HG02763 (cell line): Measurements from ENCODE around the gene MOB2.

ENCODE experiments used
- ATAC-seq: cut with Tn5 transposase; IDR thresholded peaks from one replicate; pipeline ENCODE4 v1.9.1; 2021; ENCODE audit warnings: mild to moderate bottlenecking, moderate library complexity; ENCODE audit not compliant: unreplicated experiment

MOB2 gene

DNA sequence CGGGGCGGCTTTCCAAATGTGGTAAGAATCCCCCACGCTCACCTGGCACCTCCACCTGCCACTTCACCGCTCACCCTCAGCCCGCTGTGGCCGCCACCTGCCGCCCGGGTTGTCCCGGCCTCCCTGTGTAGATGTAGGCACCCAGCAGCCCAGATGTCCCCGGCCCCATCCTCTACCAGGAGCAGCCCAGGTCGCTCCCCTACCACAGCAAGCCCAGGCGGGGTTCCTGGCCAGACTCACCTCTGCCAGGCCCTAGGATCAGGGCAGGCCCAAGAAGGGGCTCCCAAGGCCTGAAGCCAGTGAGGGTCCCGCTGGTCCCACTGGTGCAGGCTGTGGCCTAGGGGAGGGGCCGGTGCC, 27.4 kb downstream of the MOB2 start:
- ATAC-seq, result no peak

DNA sequence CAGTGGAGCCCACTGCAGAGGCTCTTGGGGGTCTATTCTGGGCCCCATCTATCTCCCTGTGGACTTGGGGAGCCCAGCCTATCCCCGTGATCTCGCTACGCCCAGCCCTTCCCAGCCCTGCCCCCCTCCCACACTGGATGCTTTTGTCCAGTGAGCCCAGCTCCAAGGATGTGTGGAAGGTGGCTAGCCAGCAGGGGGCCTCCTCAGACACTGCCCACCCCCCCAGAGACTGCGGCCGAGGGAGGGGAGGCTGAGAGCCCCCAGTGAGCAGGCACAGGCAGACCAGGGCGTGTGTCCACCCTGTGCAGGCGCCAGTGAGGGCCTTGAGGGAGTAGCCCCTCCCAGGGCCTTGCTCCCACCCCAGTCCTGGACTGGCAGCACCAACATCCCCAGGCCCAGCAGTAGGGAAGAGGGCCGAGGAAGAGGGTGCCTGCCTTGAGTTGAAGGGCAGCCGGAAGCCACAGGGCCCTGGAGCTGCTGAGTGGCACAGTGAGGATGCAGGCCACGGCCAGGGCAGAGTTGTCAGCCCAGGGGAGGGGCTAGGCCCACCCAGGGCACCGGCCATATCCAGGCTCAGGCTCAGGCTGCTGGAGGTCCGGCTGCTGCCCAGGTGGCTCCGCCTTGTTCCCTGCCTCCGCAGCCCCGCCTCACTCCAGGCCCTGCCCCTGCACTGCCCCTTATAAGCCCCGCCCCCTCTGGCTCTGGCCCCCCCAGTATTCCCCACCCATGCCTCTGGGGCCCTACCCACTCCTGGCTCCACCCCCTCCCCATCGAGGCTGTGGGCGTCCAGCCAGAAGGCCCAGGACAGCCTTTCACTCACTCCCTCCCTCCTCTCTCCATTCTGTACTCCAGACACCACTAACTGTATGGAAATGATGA, 28.0 kb downstream of the MOB2 start:
- no peak for ATAC-seq

DNA sequence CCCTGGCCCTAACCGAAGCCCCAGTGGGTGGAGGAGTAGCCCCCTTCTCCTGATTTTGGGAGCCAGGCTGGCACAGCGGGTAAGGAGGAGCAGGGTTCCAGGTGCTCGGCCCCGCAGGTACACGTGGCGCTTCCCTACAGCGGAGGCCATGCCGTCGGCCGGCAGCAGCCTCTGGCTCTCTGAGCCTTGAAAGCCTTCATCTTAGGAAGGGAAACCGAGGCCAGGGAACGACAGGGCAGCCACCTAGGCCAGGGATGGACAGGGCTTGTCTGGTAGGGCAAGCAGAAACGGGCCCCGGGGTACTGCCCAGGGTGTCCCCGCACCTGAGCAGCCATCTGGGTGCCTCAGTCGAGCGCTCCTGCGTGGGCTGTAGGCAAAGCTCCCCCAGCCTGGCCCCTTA, 28.7 kb downstream of the MOB2 start:
- no peak for ATAC-seq

DNA sequence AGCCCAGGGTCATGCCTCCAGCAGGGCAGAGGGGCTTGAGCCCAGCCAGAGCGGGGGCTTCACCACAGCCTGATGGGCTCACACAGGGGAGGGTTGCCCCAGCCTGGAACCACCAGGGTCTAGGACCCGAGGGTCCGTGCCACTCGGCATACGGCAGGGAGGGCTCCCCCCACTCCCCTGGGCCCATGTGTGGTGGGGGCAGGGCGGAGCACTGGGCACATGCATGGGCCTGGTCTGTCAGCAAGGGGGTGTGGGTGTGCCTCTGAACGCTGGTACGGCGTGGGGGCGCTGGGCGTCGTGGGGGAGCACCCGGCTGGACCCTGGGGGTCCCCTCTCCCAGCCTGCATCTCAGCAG, 29.3 kb downstream of the MOB2 start:
- ATAC-seq, result no peak

DNA sequence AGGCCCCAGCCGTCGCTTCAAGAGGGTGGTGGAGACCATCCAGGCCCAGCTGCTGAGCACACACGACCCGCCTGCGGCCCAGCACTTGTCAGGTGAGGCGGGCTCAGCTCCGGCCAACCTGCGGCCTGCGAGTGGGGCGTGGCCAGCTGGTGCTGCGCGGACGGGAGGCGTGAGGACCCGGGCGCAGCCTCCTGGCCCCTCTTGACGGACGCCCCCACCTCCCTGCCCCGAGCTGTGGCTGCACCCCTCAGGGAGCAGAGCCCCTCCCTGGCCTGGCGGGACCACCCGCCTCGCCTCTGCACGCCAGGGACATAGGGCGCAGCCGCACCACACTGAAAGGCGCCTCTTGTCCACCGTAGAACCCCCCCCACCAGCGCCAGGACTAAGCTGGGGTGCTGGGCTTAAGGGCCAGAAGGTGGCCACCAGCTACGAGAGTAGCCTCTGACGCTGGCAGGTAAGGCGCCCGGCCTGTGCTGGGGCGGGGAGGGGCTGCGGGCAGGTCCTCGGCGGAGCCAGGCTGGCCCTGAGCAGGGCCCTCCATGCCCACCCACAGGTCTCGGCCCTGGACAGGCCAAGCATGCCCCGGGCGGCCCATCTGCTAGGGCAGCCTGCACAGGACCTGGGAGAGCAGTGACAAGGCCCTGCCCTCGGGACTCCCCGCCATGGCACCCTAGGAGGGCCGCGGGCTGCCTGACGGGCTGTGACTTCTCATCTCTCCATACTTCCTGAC, 29.8 kb downstream of the MOB2 start:
- ATAC-seq, result no peak

DNA sequence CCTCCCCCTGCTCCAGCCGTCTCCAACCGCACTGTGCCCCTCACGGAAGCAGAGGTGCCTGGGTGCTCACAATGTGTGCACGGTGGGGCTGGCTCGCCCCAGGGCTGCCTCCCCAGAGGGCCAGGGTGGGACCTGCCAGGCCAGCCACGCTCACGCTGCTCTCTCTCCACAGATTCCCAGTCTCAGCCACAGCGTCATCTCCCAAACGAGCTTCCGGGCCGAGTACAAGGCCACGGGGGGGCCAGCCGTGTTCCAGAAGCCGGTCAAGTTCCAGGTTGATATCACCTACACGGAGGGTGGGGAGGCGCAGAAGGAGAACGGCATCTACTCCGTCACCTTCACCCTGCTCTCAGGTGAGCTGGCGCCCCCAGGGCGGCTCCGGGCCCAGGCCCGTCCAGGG, 30.4 kb downstream of the MOB2 start:
- ATAC-seq, result no peak

DNA sequence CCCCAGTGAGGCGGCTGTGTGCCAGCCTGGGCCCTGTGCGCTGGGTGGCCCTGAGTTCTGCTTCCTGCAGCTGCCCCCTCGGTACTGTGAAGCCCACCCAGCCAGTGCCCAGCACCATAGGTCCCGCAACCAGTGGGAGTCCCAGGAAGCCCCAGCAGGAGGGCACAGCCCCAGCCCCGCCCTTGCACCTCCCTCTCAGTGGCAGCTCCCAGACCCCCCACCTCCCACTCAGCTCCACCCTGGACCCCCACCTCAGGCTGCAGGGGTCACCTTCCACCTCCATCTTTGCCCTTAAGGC, 30.9 kb downstream of the MOB2 start:
- no peak for ATAC-seq

DNA sequence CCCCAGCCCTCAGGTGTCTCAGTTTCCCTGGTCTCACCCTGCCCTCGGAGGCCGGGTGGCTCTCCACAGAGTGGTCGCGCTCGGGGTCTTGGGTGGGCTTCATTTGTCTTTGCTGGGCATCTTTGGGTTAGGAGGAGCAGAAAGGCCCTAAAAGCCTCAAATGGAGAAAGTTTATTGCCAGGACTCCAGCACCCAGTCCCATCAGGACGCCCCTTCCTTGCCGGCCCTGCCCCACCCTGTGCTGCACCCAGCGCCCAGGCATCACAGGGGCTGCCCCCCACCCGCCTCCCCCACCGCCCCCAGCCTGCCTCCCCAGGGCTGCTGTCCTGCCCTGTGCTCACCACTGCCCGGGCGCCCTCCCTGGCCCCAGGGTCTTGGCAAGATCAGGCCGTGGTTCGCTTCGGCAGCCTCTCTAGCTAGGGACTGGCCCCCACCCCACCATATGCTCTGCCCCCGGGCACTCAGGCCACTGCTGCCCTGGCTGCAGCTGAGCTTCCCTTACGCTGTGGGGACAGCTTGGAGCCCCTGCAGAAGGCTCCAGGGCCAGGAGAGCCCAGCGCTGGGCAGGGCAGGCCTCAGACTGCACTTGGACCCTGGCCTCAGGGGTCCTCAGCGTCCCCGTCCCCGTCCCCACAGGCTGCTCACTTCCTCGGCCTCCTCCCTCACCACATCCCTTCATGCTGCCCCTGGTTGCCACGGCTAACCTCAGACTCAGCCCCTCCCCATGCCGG, 31.4 kb downstream of the MOB2 start:
- ATAC-seq, result no peak

DNA sequence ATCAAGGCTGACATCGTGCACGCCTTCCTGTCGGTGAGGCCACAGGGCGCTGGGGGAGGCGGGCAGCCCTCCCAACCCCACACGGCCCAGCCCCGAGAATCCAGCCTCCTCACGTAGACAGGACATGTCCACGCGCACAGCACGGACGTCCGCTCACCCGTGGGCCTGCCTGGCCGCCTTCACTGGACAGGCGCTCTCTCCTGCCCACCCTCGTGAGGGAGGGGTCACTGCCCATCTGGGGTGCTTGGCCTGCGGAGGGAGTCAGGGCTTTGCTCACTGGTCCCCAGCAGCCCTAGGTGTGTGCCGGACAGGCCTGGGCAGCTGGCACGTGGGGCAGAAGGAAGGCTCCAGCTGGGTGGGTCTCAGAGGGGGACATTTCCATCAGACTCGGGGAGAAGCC, 32.0 kb downstream of the MOB2 start:
- ATAC-seq, result no peak

DNA sequence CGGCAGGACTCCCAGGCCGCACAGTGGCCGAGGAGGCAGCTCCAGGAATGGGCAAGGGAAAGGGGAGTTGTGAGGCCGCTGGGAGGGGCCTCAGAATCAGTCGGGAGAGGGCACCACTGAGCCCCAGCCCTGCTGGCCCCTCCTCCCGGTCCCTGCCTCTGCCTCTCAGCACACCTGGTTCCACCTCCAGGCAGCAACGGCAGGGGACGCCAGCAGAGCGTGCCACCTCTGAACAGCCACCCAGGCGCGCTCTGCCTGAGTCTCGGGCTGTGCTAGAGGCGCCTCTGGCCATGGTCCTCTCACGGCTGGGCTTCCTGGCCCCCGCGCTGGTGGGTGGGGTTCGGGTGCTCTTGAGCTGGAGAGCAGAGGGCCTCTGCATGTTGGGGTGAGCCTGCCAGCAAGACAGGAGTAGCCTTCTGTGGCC, 33.0 kb downstream of the MOB2 start:
- no peak for ATAC-seq

DNA sequence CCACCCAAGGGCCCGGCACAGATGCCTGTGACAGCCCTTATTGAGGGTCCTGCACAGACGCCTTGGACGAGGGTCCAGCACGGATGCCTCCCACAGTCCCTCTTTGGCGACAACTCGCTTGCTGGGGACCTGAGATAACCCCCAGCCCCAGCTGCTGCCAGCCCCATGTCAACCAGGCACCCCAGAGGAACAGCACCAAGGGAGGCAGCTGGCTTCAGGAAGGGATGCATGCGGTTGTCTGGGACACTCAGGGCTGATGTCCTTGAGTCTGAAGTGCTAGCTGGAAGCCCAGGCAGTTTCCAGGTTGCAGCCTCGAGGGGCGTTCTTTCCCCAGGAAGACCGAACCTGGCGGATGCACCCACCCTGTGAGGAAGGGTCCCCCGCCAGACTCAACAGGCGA, 33.8 kb downstream of the MOB2 start:
- ATAC-seq, result no peak

DNA sequence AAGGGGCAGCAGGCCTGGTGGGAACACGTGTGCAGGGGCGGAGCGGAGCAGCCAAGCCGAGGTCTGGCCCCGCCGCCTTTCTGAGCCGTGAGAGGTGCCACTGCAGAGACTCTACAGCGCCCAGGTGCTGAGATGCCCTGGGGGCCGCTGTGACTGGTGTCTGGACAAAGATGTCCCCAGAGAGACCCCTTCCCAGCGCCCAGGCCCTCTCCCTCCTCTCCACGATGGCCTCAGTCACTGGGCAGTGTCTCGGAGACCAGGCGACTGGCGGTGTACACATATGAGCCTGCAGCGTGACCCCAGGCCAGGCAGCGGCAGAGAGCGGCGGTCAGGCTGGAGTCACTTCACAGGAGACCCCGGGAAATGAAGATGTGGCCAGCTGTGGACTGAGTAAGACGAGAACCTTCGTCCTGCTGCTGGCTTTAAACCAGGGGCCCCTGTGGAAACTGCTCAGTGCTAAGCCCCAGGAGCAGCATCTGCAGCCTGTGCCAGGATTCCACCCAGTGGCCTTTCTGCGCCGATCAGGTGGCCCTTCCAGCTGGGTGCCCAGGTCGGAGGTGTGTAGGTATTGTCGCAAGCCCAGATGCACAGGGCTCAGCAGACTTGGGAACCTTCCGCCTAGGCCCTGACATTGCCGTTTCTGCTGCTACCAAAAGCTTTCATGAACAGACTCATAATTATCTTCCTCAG, 34.7 kb downstream of the MOB2 start:
- no peak for ATAC-seq

DNA sequence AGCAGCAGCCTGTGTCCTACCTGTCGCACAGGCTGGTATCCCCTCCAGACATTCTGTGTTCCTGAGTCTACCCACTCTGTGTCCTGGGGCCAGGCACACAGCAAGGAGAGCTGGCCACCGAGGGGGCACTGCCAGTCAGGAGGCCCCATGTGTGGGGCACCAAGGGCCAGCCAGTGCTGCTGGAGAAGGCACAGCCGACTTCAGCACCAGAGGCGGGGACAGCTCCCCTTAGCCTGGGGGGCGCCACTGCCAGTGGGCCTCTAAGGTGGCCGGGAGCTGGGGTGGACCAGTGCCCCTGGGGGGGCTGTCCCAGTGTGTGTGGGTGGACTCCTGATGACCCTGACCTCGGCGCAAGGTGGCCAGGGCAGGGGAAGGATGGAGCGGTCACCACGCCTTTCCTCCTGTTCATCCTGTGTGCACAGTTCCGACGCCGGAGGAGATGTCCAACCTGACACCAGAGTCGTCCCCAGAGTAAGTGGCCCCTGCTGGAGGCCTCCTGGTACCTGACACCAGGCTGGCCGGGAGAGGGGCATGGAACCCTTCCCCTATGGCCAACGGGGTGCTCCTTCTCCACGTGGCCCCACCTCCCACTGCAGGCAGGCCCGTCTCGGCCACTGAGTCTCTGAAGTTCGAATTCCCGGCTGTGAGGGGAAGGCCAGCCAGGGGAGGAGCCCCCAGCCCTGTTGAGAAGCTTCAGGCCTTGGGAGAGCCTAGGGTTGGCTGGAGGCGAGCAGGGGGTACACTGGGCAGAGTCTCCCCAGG, 35.4 kb downstream of the MOB2 start:
- ATAC-seq, result no peak

DNA sequence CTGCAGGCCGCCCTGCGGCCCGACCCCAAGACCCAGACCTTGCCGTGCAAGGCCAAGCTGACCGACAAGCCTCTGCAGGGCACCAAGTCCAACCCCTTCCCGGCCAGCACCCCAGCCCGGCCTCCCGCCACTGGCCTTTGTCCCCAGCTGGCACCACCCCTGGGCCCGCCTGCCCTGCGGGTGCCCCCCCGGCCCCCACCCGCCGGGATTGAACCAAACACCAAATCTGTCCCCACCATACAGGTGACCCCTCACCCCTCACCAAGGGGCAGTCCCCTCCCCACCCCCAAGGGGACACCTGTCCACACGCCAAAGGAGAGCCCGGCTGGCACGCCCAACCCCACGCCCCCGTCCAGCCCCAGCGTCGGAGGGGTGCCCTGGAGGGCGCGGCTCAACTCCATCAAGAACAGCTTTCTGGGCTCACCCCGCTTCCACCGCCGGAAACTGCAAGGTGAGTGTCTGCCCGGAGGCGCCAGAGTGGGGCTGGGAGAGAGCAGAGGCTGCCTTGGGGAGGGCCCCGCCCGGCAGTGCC, 36.2 kb downstream of the MOB2 start:
- ATAC-seq, result no peak

DNA sequence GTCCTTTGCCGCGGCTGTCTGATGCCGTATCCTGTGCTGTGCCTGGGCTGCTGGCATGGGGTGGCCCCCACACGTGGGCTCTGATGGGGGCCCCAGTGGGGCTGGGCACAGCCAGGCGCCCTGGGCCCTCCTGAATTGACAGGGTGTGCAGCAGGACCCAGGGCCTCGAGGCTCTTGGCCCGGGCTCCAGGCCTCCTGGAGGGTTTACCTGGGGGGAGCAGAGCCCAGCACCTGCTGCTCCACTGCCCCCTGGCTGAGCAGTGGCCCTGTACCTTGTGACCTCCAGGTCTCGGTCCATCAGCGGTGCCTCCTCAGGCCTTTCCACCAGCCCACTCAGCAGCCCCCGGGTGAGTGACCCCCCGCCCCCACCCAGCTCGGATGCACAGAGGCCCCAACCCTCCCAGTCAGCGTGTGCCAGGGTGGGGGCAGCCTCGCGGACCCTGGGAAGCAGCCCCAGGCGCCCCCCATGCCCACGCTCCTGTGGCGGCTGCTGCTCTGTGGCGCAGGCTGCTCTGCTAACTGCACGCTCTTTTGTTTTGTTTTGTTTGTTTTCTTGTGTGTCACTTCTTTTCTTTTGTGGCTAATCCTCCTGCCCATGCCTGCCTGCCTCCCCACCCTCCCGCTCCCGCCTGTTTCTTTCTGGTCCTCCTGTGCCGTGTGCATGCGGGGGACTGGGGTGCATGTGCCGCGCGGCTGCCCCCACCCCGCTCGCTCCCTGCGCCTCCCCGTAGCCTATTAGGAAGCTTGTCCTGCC, 36.9 kb downstream of the MOB2 start:
- ATAC-seq, result no peak

DNA sequence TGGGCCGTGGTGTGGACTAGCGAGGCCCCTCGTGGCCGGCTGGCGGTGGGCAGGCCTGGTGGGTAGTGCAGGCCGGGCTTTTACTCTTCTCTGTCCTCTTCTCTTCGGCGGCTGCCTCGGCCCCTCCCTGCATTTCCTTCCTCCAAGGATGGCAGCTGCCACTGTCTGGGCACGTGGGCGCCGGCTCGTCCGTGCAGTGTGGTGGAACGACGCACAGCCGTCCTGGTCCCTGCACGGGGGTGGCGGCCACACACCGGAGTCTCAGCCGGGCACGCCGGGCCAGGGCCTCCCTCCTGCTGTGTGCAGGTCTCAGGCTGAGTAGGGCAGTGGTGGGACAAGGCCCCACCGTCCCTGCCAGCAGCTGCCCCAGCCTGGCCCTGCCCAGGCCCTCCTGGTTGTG, 37.7 kb downstream of the MOB2 start:
- no peak for ATAC-seq

DNA sequence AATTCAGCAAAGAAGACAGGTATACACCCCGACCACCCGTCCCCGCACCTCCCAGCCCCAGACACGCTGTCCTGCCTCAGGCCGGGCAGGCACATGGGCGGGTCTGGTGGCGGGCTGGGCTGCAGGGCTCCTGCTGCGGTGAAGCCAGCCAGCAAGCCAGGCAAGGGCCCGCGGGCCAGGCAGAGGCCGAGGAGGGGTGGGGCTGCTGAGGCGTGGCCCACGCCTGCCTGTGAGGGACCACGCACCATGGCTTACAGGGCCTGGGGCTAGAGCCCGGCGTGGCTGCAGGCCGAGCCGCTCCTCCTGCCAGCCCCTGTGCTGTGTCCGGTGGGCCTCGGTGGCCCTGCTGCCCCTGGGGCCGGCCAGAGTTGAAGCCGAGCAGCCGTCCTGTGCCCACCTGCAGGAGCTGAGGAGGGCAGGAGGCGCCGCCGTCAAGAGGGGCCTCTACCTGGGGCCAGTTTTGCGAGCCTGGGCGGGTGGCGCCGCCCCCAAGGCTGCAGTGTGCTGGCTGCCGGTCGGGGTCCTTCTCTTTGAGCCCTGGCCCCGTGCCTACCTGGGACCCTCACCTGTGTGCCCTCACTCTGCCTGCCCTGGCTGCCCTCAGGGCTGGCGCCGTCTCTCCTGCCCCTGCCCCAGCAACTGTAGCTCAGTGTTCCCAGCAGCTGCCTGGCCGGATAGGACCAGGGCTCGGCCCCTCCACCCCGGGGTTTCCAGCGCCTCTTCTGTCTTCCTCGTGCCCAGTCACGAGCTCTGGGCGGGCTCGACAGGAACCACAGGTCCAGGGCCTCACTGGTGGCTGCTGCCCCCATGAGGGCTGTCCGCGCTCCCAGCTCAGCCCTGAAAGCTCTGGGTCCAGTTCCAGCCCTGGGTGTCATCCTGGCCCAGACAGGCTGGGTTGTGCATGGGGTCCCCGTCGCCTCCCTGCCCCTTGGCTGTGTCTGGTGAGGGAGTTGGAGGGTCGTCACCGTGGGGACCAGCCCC, 38.4 kb downstream of the MOB2 start:
- no peak for ATAC-seq

DNA sequence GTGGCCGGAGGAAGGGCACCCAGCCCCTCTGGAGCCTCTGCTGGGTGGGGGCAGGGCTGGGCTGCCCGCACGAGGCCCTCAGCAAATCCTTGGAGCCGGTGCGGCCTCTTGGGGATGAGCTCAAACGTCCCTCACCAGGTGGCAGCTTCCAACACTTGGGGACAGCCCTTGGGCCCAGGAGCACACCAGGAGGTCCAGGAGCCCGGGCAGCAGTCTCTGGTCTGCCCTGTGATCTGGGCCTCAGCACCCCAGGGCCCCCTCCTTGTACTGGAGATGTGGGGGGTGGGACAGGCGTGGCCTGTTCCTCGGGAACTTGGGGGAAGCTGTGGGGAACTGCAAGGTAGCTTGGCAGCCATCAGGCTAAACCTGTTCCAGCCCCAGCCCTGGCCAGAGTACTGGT, 40.0 kb downstream of the MOB2 start:
- no peak for ATAC-seq
